ENCODE results near the gene SLC24A4. TPM values are rescaled to one million over a fixed set of nuclear protein-coding genes. Genes with fewer than 3 reads are reported as not detected.

The SLC24A4 gene
- total RNA-seq, 1 experiment from 2014 or later: not detected

DNA sequence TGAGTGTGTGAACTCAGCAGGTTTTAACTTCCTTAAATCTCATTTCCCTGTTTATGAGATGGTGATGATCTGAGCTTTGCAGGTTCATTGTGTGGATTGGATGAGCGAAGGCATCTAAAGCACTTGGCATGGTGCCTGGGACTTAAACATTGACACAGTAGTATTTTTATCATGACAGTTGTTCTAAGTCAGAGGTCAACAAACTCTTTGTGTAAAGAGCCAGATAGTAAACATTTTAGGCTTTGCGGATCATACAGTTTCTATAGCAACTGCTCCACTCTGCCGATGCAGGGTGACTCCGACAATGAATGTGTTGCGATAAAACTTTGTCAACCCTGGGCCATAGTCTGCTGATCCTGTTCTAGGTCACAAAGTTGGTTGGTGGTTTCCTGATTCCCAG lies 25.2 kb downstream of the SLC24A4 start:
- no peaks in the 10 kb centered on the region for H3K27me3 ChIP-seq (ENCODE audit: insufficient read depth, low read length)
- intact Hi-C loops (cut with micrococcal nuclease): no loop called here
- no peaks in the 10 kb centered on the region for H3K36me3 ChIP-seq (ENCODE audit: control insufficient read depth in 1 of 2, insufficient read depth in 2 of 2, low read length in 2 of 2)
- H4K20me1 ChIP-seq (ENCODE audit: insufficient read depth): no peaks in the 10 kb centered on the region
- CTCF ChIA-PET: no interaction called here
- POLR2A ChIA-PET: no interaction called here
- no peaks in the 10 kb centered on the region for H3K79me2 ChIP-seq (ENCODE audit: insufficient read depth, low read length)
- H3K9ac ChIP-seq (ENCODE audit: low read length): no peak overlapping the region
- RAD21 ChIA-PET (ENCODE audit: low non-redundant PET in 1 of 2, low total read pairs in 2 of 2, uncharacterized antibody in 2 of 2, unreplicated experiment in 2 of 2): no interaction called here
- ATAC-seq: no peak
- no TSS peak for BruUV-seq (replicated peaks)
- no peak overlapping the region for H3K4me2 ChIP-seq (ENCODE audit: low read length)
- no peaks in the 10 kb centered on the region for H3K9me2 ChIP-seq (ENCODE audit: insufficient read depth)
- H2AFZ ChIP-seq (ENCODE audit: low read depth, low read length, poor library complexity, severe bottlenecking): no peak overlapping the region
- H3K27ac ChIP-seq (ENCODE audit: low read depth, low read length): no peak overlapping the region
- TF ChIP-seq EGR1 (IDR thresholded peaks at IDR 0.05; ENCODE audit: low read depth) (no peak), REST (IDR thresholded peaks at IDR 0.05; ENCODE audit: low read depth) (no peak), SRF (IDR thresholded peaks at IDR 0.05; ENCODE audit: low read depth) (no peak), ELF1 (IDR thresholded peaks at IDR 0.05; ENCODE audit: borderline replicate concordance, low read depth) (no peak), POLR2AphosphoS5 (IDR thresholded peaks at IDR 0.05; ENCODE audit: low read depth, low read length) (no peak), SIN3A (IDR thresholded peaks at IDR 0.05; ENCODE audit: low read depth) (no peak), ZNF274 (IDR thresholded peaks at IDR 0.05; ENCODE audit: low read depth, low read length) (no peak), SP1 (IDR thresholded peaks at IDR 0.05; ENCODE audit: low read depth) (no peak), CBX3 (IDR thresholded peaks at IDR 0.05; ENCODE audit: low read depth) (no peak), FOSL1 (IDR thresholded peaks at IDR 0.05; ENCODE audit: low read depth) (no peak), YY1 (IDR thresholded peaks at IDR 0.05; ENCODE audit: extremely low read depth, insufficient replicate concordance, low read depth, low read length) (no peak), ZFX (IDR thresholded peaks at IDR 0.05) (no peak), EZH2phosphoT487 (IDR thresholded peaks at IDR 0.05; ENCODE audit: borderline replicate concordance) (no peak), POLR2A (IDR thresholded peaks at IDR 0.05; ENCODE audit: borderline replicate concordance, extremely low read depth, insufficient read depth, insufficient read length) (no peak), RAD21 (IDR thresholded peaks at IDR 0.05; ENCODE audit: low read depth) (no peak)
- TF ChIP-seq, protein P1, sequence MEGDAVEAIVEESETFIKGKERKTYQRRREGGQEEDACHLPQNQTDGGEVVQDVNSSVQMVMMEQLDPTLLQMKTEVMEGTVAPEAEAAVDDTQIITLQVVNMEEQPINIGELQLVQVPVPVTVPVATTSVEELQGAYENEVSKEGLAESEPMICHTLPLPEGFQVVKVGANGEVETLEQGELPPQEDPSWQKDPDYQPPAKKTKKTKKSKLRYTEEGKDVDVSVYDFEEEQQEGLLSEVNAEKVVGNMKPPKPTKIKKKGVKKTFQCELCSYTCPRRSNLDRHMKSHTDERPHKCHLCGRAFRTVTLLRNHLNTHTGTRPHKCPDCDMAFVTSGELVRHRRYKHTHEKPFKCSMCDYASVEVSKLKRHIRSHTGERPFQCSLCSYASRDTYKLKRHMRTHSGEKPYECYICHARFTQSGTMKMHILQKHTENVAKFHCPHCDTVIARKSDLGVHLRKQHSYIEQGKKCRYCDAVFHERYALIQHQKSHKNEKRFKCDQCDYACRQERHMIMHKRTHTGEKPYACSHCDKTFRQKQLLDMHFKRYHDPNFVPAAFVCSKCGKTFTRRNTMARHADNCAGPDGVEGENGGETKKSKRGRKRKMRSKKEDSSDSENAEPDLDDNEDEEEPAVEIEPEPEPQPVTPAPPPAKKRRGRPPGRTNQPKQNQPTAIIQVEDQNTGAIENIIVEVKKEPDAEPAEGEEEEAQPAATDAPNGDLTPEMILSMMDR (IDR thresholded peaks at IDR 0.05 in 2 of 3, conservative IDR thresholded peaks at IDR 0.05 in 1 of 3; ENCODE audit: borderline replicate concordance in 1 of 3, insufficient read depth in 1 of 3, low read depth in 2 of 3, low read length in 2 of 3): no peak
- TF ChIP-seq, protein P2, sequence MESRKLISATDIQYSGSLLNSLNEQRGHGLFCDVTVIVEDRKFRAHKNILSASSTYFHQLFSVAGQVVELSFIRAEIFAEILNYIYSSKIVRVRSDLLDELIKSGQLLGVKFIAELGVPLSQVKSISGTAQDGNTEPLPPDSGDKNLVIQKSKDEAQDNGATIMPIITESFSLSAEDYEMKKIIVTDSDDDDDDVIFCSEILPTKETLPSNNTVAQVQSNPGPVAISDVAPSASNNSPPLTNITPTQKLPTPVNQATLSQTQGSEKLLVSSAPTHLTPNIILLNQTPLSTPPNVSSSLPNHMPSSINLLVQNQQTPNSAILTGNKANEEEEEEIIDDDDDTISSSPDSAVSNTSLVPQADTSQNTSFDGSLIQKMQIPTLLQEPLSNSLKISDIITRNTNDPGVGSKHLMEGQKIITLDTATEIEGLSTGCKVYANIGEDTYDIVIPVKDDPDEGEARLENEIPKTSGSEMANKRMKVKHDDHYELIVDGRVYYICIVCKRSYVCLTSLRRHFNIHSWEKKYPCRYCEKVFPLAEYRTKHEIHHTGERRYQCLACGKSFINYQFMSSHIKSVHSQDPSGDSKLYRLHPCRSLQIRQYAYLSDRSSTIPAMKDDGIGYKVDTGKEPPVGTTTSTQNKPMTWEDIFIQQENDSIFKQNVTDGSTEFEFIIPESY (IDR thresholded peaks at IDR 0.05; ENCODE audit: extremely low read depth, insufficient replicate concordance, low read length): no peak
- H3K9me3 ChIP-seq (ENCODE audit: control insufficient read depth in 1 of 2, insufficient read depth in 1 of 2, low read depth in 1 of 2, low read length in 2 of 2): peaks cover 0 to 5% of the 10 kb centered on the region in 2 experiments; a peak in 1 of 4 replicates
- DNase-seq (ENCODE audit: low read depth, low spot score): no peak
- no peaks in the 10 kb centered on the region for H3K4me1 ChIP-seq (ENCODE audit: control insufficient read depth in 1 of 2, insufficient read depth in 2 of 2, low read length in 2 of 2)
- H3K4me3 ChIP-seq (replicated peaks in 1 of 2; ENCODE audit: low read depth in 1 of 2, low read length in 2 of 2): no peak overlapping the region
